Activated B cell treated with CpG ODN at 0.5 μM for 24 hours (primary cell): ENCODE data around the gene RLF. TPM values are rescaled to one million over a fixed set of nuclear protein-coding genes. Genes with fewer than 3 reads are reported as not detected.

Source experiments
- ATAC-seq: fragments of 200-7000 bp; cut with Tn5 transposase; one replicate; pipeline ENCODE4 v1.10.0; 2021; ENCODE audit warnings: low read depth, mild to moderate bottlenecking, moderate library complexity
- CTCF ChIA-PET: fragments of 350-600 bp; sonication (Branson Sonifier 250); formaldehyde crosslinking; loops from one replicate; lab custom pipeline; 2021; ENCODE audit warnings: antibody characterized with exemption; lab: Charles Lee
- POLR2A ChIA-PET: fragments of 350-600 bp; sonication (Branson Sonifier 250); formaldehyde crosslinking; loops from one replicate; lab custom pipeline; 2021; ENCODE audit warnings: antibody characterized with exemption; lab: Charles Lee
- DNase-seq: peaks from one replicate; pipeline ENCODE4 v3.0.0; 2022
- H3K27ac Mint-ChIP-seq: one replicate; pipeline ENCODE4 v1.8.0; 2020; ENCODE audit warnings: mixed read lengths
- H3K27me3 Mint-ChIP-seq: one replicate; pipeline ENCODE4 v1.8.0; 2021; ENCODE audit warnings: mixed read lengths
- H3K36me3 Mint-ChIP-seq: one replicate; pipeline ENCODE4 v1.8.0; 2021; ENCODE audit warnings: low read depth, mixed read lengths
- H3K4me1 Mint-ChIP-seq: one replicate; pipeline ENCODE4 v1.8.0; 2021; ENCODE audit warnings: mixed read lengths
- H3K4me3 Mint-ChIP-seq: one replicate; pipeline ENCODE4 v1.8.0; 2020; ENCODE audit warnings: mild to moderate bottlenecking, mixed read lengths
- H3K9me3 Mint-ChIP-seq: one replicate; pipeline ENCODE4 v1.8.0; 2020; ENCODE audit warnings: mixed read lengths
- intact Hi-C: fragments of 100-400 bp; cut with micrococcal nuclease; formaldehyde crosslinking; loops from one replicate; pipeline ENCODE4 v1.15.1; 2024
- total RNA-seq: library from RNA; stranded (reverse); gene quantifications from 2 replicates; pipeline ENCODE4 v1.2.3, GENCODE V29; 2022
- TF ChIP-seq, protein P1 (sequence below): fragments of 200-600 bp; IDR thresholded peaks from one replicate; pipeline ENCODE4 v1.8.0; 2022; ENCODE audit warnings: antibody characterized with exemption, mild to moderate bottlenecking

RLF gene
- total RNA-seq, 1 donor from 2014 or later = 19.2 TPM

DNA sequence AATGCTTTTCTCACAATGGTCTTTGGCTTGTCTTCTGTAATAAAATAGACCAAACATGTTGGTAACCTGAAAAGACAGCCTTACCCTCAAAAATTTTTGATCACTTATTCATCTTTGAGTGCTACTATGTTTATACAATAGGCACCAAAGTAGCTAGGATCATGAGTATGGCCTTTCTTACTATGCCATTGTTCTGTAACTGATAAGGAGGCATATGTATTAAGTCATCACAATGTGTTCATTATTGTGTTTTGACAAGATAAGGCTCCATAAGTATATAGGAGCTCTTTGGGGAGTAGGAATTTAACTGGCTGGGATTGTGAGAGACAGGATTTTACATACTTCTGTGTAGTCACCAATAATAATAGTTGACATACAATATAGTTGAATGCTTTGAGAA is 87.2 kb downstream of the RLF start:
- ChIA-PET POLR2A (no interaction called here), CTCF (no interaction called here)
- Mint-ChIP-seq H3K4me3 (no peak overlapping the region), H3K9me3 (no peaks in the 10 kb centered on the region), H3K36me3 (no peaks in the 10 kb centered on the region), H3K4me1 (no peaks in the 10 kb centered on the region), H3K27ac (no peak overlapping the region), H3K27me3 (no peaks in the 10 kb centered on the region)
- no peak for ATAC-seq
- no peak for DNase-seq
- TF ChIP-seq, protein P1, sequence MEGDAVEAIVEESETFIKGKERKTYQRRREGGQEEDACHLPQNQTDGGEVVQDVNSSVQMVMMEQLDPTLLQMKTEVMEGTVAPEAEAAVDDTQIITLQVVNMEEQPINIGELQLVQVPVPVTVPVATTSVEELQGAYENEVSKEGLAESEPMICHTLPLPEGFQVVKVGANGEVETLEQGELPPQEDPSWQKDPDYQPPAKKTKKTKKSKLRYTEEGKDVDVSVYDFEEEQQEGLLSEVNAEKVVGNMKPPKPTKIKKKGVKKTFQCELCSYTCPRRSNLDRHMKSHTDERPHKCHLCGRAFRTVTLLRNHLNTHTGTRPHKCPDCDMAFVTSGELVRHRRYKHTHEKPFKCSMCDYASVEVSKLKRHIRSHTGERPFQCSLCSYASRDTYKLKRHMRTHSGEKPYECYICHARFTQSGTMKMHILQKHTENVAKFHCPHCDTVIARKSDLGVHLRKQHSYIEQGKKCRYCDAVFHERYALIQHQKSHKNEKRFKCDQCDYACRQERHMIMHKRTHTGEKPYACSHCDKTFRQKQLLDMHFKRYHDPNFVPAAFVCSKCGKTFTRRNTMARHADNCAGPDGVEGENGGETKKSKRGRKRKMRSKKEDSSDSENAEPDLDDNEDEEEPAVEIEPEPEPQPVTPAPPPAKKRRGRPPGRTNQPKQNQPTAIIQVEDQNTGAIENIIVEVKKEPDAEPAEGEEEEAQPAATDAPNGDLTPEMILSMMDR = no peak
- intact Hi-C loops = no loop called here

GRCh38 chr1:40251456-40251855 is 90.3 kb downstream of the RLF start:
- no peaks in the 10 kb centered on the region for H3K36me3 Mint-ChIP-seq
- no peak overlapping the region for H3K4me3 Mint-ChIP-seq
- POLR2A ChIA-PET = interaction anchor here (0.5 to 1.0 kb wide), 2 partner anchors 98 to 1113 kb away, joined by 4 to 6 read pairs; no protein-coding TSS in a partner anchor
- no peak overlapping the region for H3K27ac Mint-ChIP-seq
- intact Hi-C loops = no loop called here
- TF ChIP-seq, protein P1 = no peak
- H3K4me1 Mint-ChIP-seq = peaks cover 2% of the 10 kb centered on the region
- ATAC-seq (no peak), DNase-seq (no peak)
- no peaks in the 10 kb centered on the region for H3K9me3 Mint-ChIP-seq
- CTCF ChIA-PET = no interaction called here
- H3K27me3 Mint-ChIP-seq = no peaks in the 10 kb centered on the region

DNA sequence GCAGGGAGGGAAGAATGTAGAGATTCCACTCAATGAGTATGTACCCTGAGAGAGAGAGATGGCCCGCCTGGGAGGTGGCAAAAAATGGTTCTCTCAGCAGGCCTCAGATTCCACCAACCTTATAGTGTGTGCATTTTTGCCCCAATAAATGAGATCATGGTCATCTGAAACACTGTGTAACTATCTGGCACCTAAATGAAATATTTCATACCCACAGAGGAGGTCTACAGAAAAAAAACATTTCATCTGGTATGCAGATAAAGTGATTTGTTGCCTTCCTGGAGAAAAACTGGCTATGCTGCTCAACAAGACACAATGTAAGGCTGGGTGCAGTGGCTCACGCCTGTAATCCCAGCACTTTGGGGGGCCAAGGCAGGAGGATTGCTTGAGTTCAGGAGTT is 91.4 kb downstream of the RLF start:
- intact Hi-C loops = no loop called here
- peaks cover 5% of the 10 kb centered on the region for H3K36me3 Mint-ChIP-seq
- no peaks in the 10 kb centered on the region for H3K27me3 Mint-ChIP-seq
- POLR2A ChIA-PET = no interaction called here
- CTCF ChIA-PET = no interaction called here
- peaks cover 12% of the 10 kb centered on the region for H3K4me1 Mint-ChIP-seq
- H3K9me3 Mint-ChIP-seq = no peaks in the 10 kb centered on the region
- no peak overlapping the region for H3K27ac Mint-ChIP-seq
- no peak for DNase-seq
- no peak overlapping the region for H3K4me3 Mint-ChIP-seq
- TF ChIP-seq, protein P1 = no peak
- ATAC-seq = no peak

GRCh38 chr1:40255231-40255630 is 94.0 kb downstream of the RLF start:
- TF ChIP-seq, protein P1 = no peak
- no peak overlapping the region for H3K4me3 Mint-ChIP-seq
- ATAC-seq = no peak
- POLR2A ChIA-PET = no interaction called here
- CTCF ChIA-PET = no interaction called here
- no peak for DNase-seq
- intact Hi-C loops = loop anchor here (5.0 kb wide), 1 partner anchor 147 kb away; no protein-coding TSS in a partner anchor
- H3K27me3 Mint-ChIP-seq = no peaks in the 10 kb centered on the region
- peaks cover 12% of the 10 kb centered on the region for H3K36me3 Mint-ChIP-seq
- no peaks in the 10 kb centered on the region for H3K9me3 Mint-ChIP-seq
- H3K4me1 Mint-ChIP-seq = peaks cover 30% of the 10 kb centered on the region
- H3K27ac Mint-ChIP-seq = no peak overlapping the region

- H3K4me1 Mint-ChIP-seq = peaks cover 34% of the 10 kb centered on the region
- POLR2A ChIA-PET = interaction anchor here (0.6 to 2.8 kb wide), 8 partner anchors 14 to 216 kb away, joined by 3 to 26 read pairs (median 5); partner anchors contain the start of gene CAP1
- no peaks in the 10 kb centered on the region for H3K9me3 Mint-ChIP-seq
- peaks cover 25% of the 10 kb centered on the region for H3K36me3 Mint-ChIP-seq
- intact Hi-C loops = loop anchor here (5.0 kb wide), 1 partner anchor 146 kb away; no protein-coding TSS in a partner anchor
- TF ChIP-seq, protein P1 = no peak
- DNase-seq = no peak
- CTCF ChIA-PET = interaction anchor here (1.4 to 1.8 kb wide), 2 partner anchors 82 to 148 kb away, joined by 4 read pairs; no protein-coding TSS in a partner anchor
- no peaks in the 10 kb centered on the region for H3K27me3 Mint-ChIP-seq
- peak overlapping the region; percentile 96 for H3K4me3 Mint-ChIP-seq
- peak overlapping the region; percentile 46 for H3K27ac Mint-ChIP-seq
- ATAC-seq = no peak
Measured at GRCh38 chr1:40256401-40257084, 95.4 kb downstream of the RLF start.
